Body of pancreas (tissue), 4 donors: ENCODE data around the gene RBM10.

Experiments
- POLR2A ChIP-seq, 3 donors: fragments of 450-650 bp; IDR thresholded peaks; one replicate each; pipeline ENCODE4 v1.6.1; 2016; ENCODE audit warnings: antibody characterized with exemption in 3 of 3, mild to moderate bottlenecking in 2 of 3
- TF ChIP-seq, protein P1 (sequence below), 7 experiments: fragments of 450-650 bp in 4 of 7; fragments of 200-600 bp in 3 of 7; sonication (generic) in 3 of 7; IDR thresholded peaks; one replicate each; pipeline ENCODE4 v1.5.1; 2016 to 2019; ENCODE audit warnings: antibody characterized with exemption in 7 of 7

DNA sequence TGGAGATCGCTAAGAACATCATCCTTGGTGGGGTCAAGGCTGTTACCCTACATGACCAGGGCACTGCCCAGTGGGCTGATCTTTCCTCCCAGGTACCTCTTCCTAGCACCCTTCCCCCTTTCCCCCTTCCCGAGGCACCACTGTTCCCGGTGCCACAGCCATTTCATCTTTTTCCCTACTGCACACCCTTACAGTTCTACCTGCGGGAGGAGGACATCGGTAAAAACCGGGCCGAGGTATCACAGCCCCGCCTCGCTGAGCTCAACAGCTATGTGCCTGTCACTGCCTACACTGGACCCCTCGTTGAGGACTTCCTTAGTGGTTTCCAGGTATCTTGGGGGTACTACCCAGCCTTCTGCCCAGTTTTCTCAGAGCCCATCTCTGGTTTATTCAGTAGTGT lies 54.3 kb downstream of the RBM10 start:
- no peak for TF ChIP-seq POLR2A (IDR thresholded peaks at IDR 0.05)
- TF ChIP-seq, protein P1, sequence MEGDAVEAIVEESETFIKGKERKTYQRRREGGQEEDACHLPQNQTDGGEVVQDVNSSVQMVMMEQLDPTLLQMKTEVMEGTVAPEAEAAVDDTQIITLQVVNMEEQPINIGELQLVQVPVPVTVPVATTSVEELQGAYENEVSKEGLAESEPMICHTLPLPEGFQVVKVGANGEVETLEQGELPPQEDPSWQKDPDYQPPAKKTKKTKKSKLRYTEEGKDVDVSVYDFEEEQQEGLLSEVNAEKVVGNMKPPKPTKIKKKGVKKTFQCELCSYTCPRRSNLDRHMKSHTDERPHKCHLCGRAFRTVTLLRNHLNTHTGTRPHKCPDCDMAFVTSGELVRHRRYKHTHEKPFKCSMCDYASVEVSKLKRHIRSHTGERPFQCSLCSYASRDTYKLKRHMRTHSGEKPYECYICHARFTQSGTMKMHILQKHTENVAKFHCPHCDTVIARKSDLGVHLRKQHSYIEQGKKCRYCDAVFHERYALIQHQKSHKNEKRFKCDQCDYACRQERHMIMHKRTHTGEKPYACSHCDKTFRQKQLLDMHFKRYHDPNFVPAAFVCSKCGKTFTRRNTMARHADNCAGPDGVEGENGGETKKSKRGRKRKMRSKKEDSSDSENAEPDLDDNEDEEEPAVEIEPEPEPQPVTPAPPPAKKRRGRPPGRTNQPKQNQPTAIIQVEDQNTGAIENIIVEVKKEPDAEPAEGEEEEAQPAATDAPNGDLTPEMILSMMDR (IDR thresholded peaks at IDR 0.05), result no peak
